K562 (cell line): Measurements from ENCODE around the gene CDKN2D. TPM values are rescaled to one million over a fixed set of nuclear protein-coding genes. Genes with fewer than 3 reads are reported as not detected.
"Not testable (repeated sequence)": the region's sequence is repeated elsewhere in the genome, so short reads cannot be mapped to it uniquely, and the experiment has no call there.

ENCODE experiments used
- ATAC-seq: fragments of 200-7000 bp; cut with Tn5 transposase; 3 replicates; pipeline ENCODE4 v1.9.1; 2020; ENCODE audit warnings: moderate library complexity
- BruUV-seq: library from RNA; stranded (reverse); fragments of 400-500 nt; replicated peaks from 2 replicates; lab custom pipeline; 2021; lab: Mats Ljungman, UMichigan
- CTCF ChIA-PET: fragments of 300-600 bp; formaldehyde crosslinking; extraction: SDS; loops from one replicate; lab custom pipeline; 2021; ENCODE audit warnings: low intra/inter-chr PET ratio; lab: Yijun Ruan, JAX
- POLR2A ChIA-PET: fragments of 300-600, 350-650 bp; sonication (Branson Sonifier 250); formaldehyde crosslinking; extraction: SDS; loops from one replicate; lab custom pipeline; 2021; ENCODE audit warnings: antibody characterized with exemption, inconsistent platforms; lab: Yijun Ruan, JAX
- DNase-seq, 4 experiments: peaks; one replicate each; pipeline versions ENCODE4 v3.0.0 to v3.0.0-alpha.2; 2011 to 2018; ENCODE audit warnings: low spot score in 3 of 4, mixed read lengths in 3 of 4; ENCODE audit errors: extremely low read depth in 1 of 4
- FAIRE-seq: peaks from 2 replicates; lab custom pipeline; 2011; peaks lifted over from hg19 to GRCh38; lab: Jason Lieb, UNC
- H2AFZ ChIP-seq: 2 replicates; pipeline ENCODE4 v1.6.0; 2011; ENCODE audit warnings: low read depth, low read length, control low read depth, inconsistent platforms
- H3K27ac ChIP-seq: fragments of 200-600 bp; 3 replicates; pipeline ENCODE4 v1.8.0; 2011; ENCODE audit warnings: low read depth, mild to moderate bottlenecking, control low read depth, inconsistent platforms, low read length, moderate library complexity, mixed read lengths; ENCODE audit errors: extremely low read depth
- H3K27me3 ChIP-seq, 2 experiments: fragments of 300-600 bp in 1 of 2; 2 replicates in 1 of 2; 3 replicates in 1 of 2; pipeline versions ENCODE4 v1.6.0 to v1.8.0; 2011; ENCODE audit warnings: inconsistent platforms in 2 of 2, low read length in 2 of 2, mild to moderate bottlenecking in 1 of 2, mixed read lengths in 1 of 2, moderate library complexity in 1 of 2; ENCODE audit not compliant: control insufficient read depth in 2 of 2, insufficient read depth in 2 of 2
- H3K36me3 ChIP-seq: fragments of 300-600 bp; 3 replicates; pipeline ENCODE4 v1.8.0; 2011; ENCODE audit warnings: mild to moderate bottlenecking, low read length, inconsistent platforms; ENCODE audit not compliant: control insufficient read depth, insufficient read depth
- H3K4me1 ChIP-seq, 2 experiments: fragments of 200-600 bp in 1 of 2; replicated peaks in 1 of 2; 2 replicates in 1 of 2; 3 replicates in 1 of 2; pipeline versions ENCODE4 v1.5.1 to v1.8.0; 2011; ENCODE audit warnings: inconsistent platforms in 2 of 2, low read length in 2 of 2, mild to moderate bottlenecking in 1 of 2, mixed read lengths in 1 of 2, moderate library complexity in 1 of 2; ENCODE audit not compliant: control insufficient read depth in 2 of 2, insufficient read depth in 2 of 2
- H3K4me2 ChIP-seq: 2 replicates; pipeline ENCODE4 v1.6.1; 2011; ENCODE audit warnings: low read length, control low read depth, inconsistent platforms, mixed read lengths; ENCODE audit not compliant: insufficient read depth
- H3K4me3 ChIP-seq: fragments of 200-600 bp; sonication (generic), shearing (Covaris generic); 2 replicates; pipeline ENCODE4 v1.5.1; 2016; ENCODE audit warnings: control low read depth, inconsistent platforms
- H3K79me2 ChIP-seq: fragments of 200-600 bp; 3 replicates; pipeline ENCODE4 v1.8.0; 2011; ENCODE audit warnings: low read length, inconsistent platforms; ENCODE audit not compliant: control insufficient read depth, insufficient read depth
- H3K9ac ChIP-seq, 2 experiments: 2 replicates each; pipeline versions ENCODE4 v1.6.0 to v1.6.1; 2011; ENCODE audit warnings: low read depth in 2 of 2, low read length in 2 of 2, control low read depth in 1 of 2, inconsistent platforms in 1 of 2, mild to moderate bottlenecking in 1 of 2, mixed read lengths in 1 of 2; ENCODE audit not compliant: insufficient read depth in 1 of 2
- H3K9me1 ChIP-seq: one replicate; pipeline ENCODE4 v1.6.0; 2011; ENCODE audit warnings: inconsistent platforms, mild to moderate bottlenecking, low read length, moderate library complexity; ENCODE audit not compliant: control insufficient read depth, insufficient read depth
- H3K9me3 ChIP-seq: replicated peaks from 2 replicates; pipeline ENCODE4 v1.5.1; 2011; ENCODE audit warnings: low read depth, low read length, inconsistent platforms; ENCODE audit not compliant: control insufficient read depth, insufficient read depth
- H4K20me1 ChIP-seq: replicated peaks from 2 replicates; pipeline ENCODE4 v1.6.1; 2011; ENCODE audit warnings: low read length, inconsistent platforms, mixed read lengths; ENCODE audit not compliant: control insufficient read depth, insufficient read depth
- ATF7 ChIP-seq: fragments of 450-650 bp; IDR thresholded peaks from 2 replicates; pipeline ENCODE4 v1.7.1; 2014; ENCODE audit warnings: mild to moderate bottlenecking, moderate library complexity
- BCOR ChIP-seq: fragments of 450-650 bp; IDR thresholded peaks from 2 replicates; pipeline ENCODE4 v1.6.1; 2016
- ELK3 ChIP-seq: fragments of 450-650 bp; formaldehyde crosslinking; IDR thresholded peaks from 2 replicates; pipeline ENCODE4 v1.4.0; 2020; ENCODE audit warnings: mild to moderate bottlenecking
- HDAC2 ChIP-seq: fragments of 450-650 bp; IDR thresholded peaks from 2 replicates; pipeline ENCODE4 v1.6.1; 2016; ENCODE audit warnings: mild to moderate bottlenecking
- KDM1A ChIP-seq, 2 experiments: fragments of 450-650 bp; IDR thresholded peaks; 2 replicates each; pipeline ENCODE4 v1.6.1; 2016; ENCODE audit warnings: mild to moderate bottlenecking in 2 of 2
- RBM25 ChIP-seq: fragments of 200-400 bp; formaldehyde crosslinking; IDR thresholded peaks from 2 replicates; pipeline ENCODE4 v1.6.1; 2018; ENCODE audit warnings: low read length, low read depth, moderate library complexity; ENCODE audit not compliant: severe bottlenecking
- STAT5A ChIP-seq: IDR thresholded peaks from 2 replicates; pipeline ENCODE4 v1.6.1; 2012; ENCODE audit warnings: low read length, inconsistent platforms, borderline replicate concordance
- TRIM28 ChIP-seq: fragments of 450-650 bp; IDR thresholded peaks from 2 replicates; pipeline ENCODE4 v1.6.1; 2017
- ZNF507 ChIP-seq: conservative IDR thresholded peaks from 2 replicates; pipeline ENCODE4 v1.6.1; 2017; ENCODE audit warnings: missing genetic modification characterization, missing compliant biosample characterization
- WGBS: fragments of 100-300 bp; shearing (Covaris generic); methylation state at CpG from one replicate; pipeline ENCODE4 v1.1.6; 2016; ENCODE audit warnings: low coverage, mixed read lengths; ENCODE audit not compliant: insufficient coverage; ENCODE audit errors: missing lambda C conversion rate; 5-methylcytosine and 5-hydroxymethylcytosine counted together
- in situ Hi-C: fragments of 300-500 bp; cut with MboI; formaldehyde crosslinking; loops from 4 replicates; pipeline ENCODE4 v1.15.0; 2018; ENCODE audit warnings: inconsistent platforms, mixed read lengths
- intact Hi-C: fragments of 100-400 bp; cut with micrococcal nuclease; formaldehyde crosslinking; loops from 2 replicates; pipeline ENCODE4 v1.14.2; 2022
- polyA plus RNA-seq, 8 experiments: library from polyadenylated mRNA; depleted of rRNA in 4 of 8; stranded (reverse) in 5 of 8; unstranded in 3 of 8; fragments of >200 nt; fragmentation: Nextera tagmentation in 2 of 8; fragmentation: Illumina TruSeq in 1 of 8; extraction: Ambion mirVana in 2 of 8; extraction: Trizol in 1 of 8; gene quantifications; 2 replicates each; pipeline versions ENCODE4 v1.2.1 to v1.2.3, GENCODE V29; 2011 to 2014; ENCODE audit warnings: inconsistent platforms in 1 of 8, missing spikeins in 1 of 8
- total RNA-seq, 7 experiments: library from RNA; depleted of rRNA in 6 of 7; stranded (reverse); fragments of >200 nt in 6 of 7; fragmentation: Illumina TruSeq in 2 of 7; extraction: Trizol in 2 of 7; gene quantifications; 2 replicates each; pipeline versions ENCODE4 v1.2.1 to v1.2.3, GENCODE V29; 2011 to 2021; ENCODE audit warnings: low replicate concordance in 1 of 7
- TF ChIP-seq, protein P1 (sequence below): fragments of 250-450 bp; sonication (Bioruptor Pico); IDR thresholded peaks from 2 replicates; pipeline ENCODE4 v1.5.0; 2020; ENCODE audit warnings: mild to moderate bottlenecking, borderline replicate concordance

Gene CDKN2D
- total and polyA plus RNA-seq, 9 of the 15 experiments (the other 6 are each of a cell fraction or from before 2014, with no cell fraction given): 0.41 to 8.2 (median 3.7) TPM

- TF ChIP-seq STAT5A (no peak), TRIM28 (no peak), ATF7 (no peak), ELK3 (CRISPR knock-in tag) (no peak), ZNF507 (tag) (no peak)
- TF ChIP-seq, protein P1, sequence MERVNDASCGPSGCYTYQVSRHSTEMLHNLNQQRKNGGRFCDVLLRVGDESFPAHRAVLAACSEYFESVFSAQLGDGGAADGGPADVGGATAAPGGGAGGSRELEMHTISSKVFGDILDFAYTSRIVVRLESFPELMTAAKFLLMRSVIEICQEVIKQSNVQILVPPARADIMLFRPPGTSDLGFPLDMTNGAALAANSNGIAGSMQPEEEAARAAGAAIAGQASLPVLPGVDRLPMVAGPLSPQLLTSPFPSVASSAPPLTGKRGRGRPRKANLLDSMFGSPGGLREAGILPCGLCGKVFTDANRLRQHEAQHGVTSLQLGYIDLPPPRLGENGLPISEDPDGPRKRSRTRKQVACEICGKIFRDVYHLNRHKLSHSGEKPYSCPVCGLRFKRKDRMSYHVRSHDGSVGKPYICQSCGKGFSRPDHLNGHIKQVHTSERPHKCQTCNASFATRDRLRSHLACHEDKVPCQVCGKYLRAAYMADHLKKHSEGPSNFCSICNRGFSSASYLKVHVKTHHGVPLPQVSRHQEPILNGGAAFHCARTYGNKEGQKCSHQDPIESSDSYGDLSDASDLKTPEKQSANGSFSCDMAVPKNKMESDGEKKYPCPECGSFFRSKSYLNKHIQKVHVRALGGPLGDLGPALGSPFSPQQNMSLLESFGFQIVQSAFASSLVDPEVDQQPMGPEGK: no peak
Measured at GRCh38 chr19:10574462-10574861, 5.7 kb upstream of the CDKN2D start (continued).

- H3K9me3 ChIP-seq, H3K4me3 ChIP-seq, H4K20me1 ChIP-seq, H3K4me2 ChIP-seq, FAIRE-seq, H3K36me3 ChIP-seq, BruUV-seq, CTCF ChIA-PET, ATAC-seq, H2AFZ ChIP-seq, DNase-seq, H3K79me2 ChIP-seq, H3K27me3 ChIP-seq, H3K27ac ChIP-seq, H3K9ac ChIP-seq, H3K9me1 ChIP-seq: not testable (repeated sequence)
- in situ Hi-C loops: loop anchor here (5.0 kb wide), 1 partner anchor 166 kb away; no protein-coding TSS in a partner anchor
- peaks cover 10 to 29% of the 10 kb centered on the region in 2 experiments; a peak in 4 of 5 replicates for H3K4me1 ChIP-seq
- peak; percentile 87 for TF ChIP-seq BCOR
- TF ChIP-seq RBM25: peak; percentile 73
- TF ChIP-seq HDAC2: 0 out of 2 replicates have a peak, but pooled peaks have one; percentile 33
- TF ChIP-seq KDM1A (IDR thresholded peaks at IDR 0.05): peak; percentile 34 to 54; a peak in 3 of 4 replicates
- intact Hi-C loops: loop anchor here (5.0 kb wide), 1 partner anchor 171 kb away; the partner anchor contains the start of gene CDC37
- POLR2A ChIA-PET: interaction anchor here (0.6 to 1.0 kb wide), 3 partner anchors 70 to 485 kb away, joined by 3 read pairs; no protein-coding TSS in a partner anchor
- 55% methylated on average over 6 of the region's 6 CpGs for WGBS
Measured at GRCh38 chr19:10573793-10574192, 5.0 kb upstream of the CDKN2D start.
